HTR-8/SVneo (cell line): ENCODE results near the gene TBC1D21.

ENCODE experiments used
- DNase-seq: peaks from one replicate; pipeline ENCODE4 v3.0.0; 2011; ENCODE audit warnings: low spot score, mixed read lengths; ENCODE audit not compliant: insufficient read length
- FAIRE-seq: peaks from 2 replicates; lab custom pipeline; 2011; peaks lifted over from hg19 to GRCh38; lab: Jason Lieb, UNC

The TBC1D21 gene

GRCh38 chr15:73873456-73873855 is at the start of gene TBC1D21:
Gene TBC1D21, plus strand, starts transcription at chr15:73873564. Its CDS starts 146 bp downstream, at chr15:73873710.
- FAIRE-seq (no peak), DNase-seq (no peak)

GRCh38 chr15:73826711-73827251 is 46.6 kb upstream of the TBC1D21 start:
- FAIRE-seq (no peak), DNase-seq (no peak)

GRCh38 chr15:73829523-73829922 is 43.8 kb upstream of the TBC1D21 start:
- FAIRE-seq = no peak
- no peak for DNase-seq

DNA sequence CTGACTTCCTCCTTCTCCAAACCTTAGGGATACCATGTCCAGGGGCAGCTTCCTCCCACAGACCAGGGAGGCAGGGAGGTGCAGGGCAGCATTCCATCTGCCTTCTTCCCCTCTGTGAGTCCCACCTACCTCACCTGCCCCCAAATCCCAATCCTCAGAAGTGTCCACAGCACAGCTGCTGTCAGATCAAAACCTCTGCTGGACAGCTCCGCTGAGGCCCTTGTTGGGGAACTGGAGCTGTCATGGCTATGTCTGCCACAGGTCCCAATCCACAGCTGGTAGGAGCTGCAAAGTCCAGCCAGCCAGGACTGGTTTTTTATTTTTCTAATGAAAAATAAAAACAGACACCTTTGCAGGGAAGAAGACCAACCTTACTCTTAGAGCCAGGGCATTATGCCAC is 40.7 kb upstream of the TBC1D21 start:
- FAIRE-seq = no peak
- no peak for DNase-seq

GRCh38 chr15:73836845-73837244 is 36.5 kb upstream of the TBC1D21 start:
- FAIRE-seq = no peak
- DNase-seq = no peak

DNA sequence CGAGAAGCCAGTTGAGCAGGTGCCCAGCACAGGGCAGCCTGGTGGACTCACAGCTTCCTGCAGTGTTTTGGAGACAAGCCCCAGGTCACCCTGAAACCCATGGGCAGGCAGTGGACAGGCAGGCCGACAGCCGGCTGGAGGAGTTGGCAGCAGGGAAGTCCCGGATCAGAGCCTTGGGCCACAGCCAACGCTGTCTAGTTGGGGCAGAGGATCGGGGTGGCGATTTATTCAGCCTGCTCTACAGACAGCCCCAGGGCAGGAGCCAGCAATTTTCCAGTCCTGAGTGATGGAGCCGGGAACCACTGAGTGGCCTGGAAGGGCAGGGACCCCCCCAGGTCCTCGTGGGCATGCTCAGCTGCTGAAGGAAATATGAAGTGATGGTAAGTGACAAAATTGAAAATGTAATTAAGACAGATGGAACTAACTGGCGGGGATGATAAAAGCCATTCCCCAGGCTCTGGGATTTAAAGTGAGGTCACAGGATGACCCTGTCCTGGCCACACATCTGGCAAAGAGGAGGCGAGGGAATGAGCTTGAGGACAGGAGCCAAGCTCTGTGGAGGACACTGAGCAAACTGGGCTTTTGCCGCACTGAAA is 34.4 kb upstream of the TBC1D21 start:
- DNase-seq = no peak

GRCh38 chr15:73839699-73840377 is 33.5 kb upstream of the TBC1D21 start:
- DNase-seq = no peak
- FAIRE-seq = no peak

More for the DNA sequence above, 34.4 kb upstream of the TBC1D21 start:
- FAIRE-seq = no peak

DNA sequence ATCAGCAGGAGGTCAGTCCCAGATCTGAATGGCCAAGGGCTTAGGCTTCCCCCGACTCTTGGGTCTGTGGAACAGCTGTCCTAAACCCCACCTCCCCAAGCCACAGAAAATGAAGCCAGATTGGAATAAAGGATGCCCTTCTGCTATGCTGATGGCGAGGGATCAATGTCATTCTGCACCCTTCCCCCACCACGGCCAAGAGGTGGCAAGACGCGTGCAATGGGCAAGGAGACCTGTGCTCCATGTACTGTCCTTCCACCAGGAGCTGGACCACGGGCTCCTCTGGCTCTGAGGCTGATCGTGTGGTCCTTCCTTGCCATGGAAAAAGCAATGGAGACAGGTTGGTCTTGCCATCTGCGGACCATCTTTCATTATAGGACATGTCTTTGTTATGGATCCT is 32.6 kb upstream of the TBC1D21 start:
- FAIRE-seq = no peak
- no peak for DNase-seq

DNA sequence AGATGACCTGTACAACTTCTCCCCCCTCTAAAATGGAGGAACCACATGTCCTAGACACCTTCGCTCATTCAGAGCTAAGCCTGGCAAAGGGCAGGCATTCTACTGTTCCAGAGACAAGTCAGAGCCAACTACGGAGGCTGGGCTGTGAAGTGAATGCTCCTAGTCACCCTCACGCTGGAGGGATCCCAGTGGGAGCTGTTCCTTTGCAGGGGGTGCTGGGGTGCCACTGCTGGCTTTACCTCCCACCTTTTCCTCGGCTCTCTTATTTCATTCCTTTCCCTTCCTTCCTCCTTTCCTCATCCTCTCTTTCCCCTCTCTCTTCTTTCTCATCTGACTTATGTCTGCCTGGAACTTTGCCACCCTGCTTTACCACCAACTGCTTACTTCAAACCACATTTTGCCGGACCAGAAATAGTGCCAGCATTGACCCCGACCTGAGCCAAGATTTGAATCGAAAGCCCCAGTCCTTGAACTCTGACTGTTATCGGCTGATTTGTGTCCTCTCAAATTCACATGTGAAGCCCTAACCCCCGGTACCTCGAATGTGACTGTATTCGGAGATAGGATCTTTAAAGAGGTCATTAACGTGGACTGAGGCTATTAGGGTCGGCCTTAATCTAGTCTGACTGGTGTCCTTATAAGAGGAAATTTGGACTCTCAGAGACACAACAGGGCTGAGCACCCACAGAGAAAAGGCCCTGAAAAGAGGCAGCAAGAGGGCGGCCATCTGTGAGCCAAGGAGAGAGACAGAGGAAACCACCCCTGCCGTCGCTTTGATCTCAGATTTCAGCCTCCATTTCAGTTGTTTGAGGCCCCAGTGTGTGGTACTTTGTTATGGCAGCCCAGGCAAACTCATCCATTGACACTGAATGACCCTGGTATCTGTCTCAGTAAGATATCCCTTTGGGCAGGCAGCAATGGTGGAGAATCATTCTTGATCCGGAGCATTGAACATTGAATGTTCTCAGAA is 31.3 kb upstream of the TBC1D21 start:
- no peak for FAIRE-seq
- no peak for DNase-seq

GRCh38 chr15:73843787-73844186 is 29.6 kb upstream of the TBC1D21 start:
- FAIRE-seq = no peak
- no peak for DNase-seq

DNA sequence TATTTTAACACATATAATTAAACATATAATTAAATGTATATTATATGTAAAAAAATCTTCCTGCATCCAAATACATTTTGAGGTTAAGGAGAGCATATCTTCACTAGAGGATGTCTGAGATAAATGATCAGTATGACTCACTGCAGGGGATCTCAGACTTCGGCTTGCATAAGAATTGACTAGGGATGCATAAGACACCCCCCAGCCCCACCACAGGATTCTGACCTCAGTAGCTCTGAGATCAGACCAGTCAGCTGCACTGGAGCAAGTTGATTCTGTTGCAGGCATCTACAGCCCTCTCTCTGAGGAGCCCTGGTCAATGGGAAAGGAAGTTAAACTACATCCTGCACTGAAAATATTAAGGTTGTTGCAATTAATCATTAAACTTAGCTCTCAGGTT is 29.0 kb upstream of the TBC1D21 start:
- DNase-seq (peak; percentile 34), FAIRE-seq (no peak)

DNA sequence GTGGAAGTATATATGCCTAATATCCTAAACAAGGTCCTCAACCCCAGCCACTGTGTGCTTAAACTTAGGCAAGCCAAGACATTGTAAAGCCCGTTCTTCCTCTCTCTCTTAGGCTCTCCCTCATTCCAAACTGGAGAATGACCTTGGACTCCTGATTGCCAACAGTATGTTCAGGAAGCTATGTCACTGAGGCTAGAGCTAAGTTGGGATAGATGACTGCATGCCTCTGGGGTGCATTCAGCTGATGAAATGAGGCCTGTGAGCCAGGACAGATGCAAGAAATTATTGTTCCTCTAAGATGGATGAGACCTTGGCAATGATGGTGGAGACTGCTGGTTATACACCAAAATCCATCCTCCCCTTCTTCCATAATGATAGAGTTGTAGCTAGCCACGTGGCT is 27.9 kb upstream of the TBC1D21 start:
- no peak for FAIRE-seq

GRCh38 chr15:73845907-73846306 is 27.5 kb upstream of the TBC1D21 start:
- DNase-seq (no peak), FAIRE-seq (no peak)

More for the DNA sequence above, 27.9 kb upstream of the TBC1D21 start:
- no peak for DNase-seq

DNA sequence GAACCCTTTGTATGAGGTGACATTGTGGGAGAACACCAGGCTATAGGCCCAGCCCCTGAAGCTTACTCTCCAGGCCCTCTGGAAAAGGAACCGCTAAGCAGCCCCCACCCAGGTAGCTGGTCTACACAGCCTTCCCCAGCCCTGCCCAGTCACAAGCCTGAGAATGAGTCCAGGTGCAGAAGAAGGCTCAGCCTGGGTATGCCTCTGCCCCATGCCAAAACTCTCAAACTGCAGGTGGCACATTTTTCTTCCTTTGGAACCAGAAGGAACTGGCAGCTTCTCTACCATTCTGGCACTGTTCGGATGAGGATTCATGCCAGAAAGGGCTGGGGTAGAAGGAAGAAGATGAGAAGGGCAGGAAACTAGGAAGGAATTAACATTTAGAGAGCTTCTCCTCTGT is 23.7 kb upstream of the TBC1D21 start:
- FAIRE-seq (no peak), DNase-seq (no peak)

- no peak for FAIRE-seq
These were observed 23.1 kb upstream of the TBC1D21 start for GRCh38 chr15:73850228-73850627.

DNA sequence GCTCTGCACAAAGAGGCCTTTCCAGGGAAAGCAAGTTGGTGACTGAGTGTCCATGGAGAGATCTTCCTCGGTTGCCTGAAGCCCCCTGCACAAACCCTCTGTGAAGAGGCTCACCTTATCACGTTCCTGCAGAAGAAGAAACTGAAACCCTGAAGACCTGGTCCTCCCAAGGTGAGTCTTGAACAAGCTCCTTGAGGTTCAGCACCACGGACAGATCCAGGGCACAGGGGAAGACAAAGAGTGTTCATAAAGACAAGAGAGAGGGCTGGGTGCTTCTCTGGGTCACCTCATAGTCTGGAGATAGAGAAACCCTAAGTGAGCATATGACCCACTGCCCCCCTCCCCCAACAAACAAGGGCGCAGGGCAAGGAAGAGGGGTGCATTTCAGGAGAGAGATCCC is 21.7 kb upstream of the TBC1D21 start:
- FAIRE-seq (no peak), DNase-seq (peak; percentile 56)

More at GRCh38 chr15:73850228-73850627, 23.1 kb upstream of the TBC1D21 start:
- DNase-seq = no peak

DNA sequence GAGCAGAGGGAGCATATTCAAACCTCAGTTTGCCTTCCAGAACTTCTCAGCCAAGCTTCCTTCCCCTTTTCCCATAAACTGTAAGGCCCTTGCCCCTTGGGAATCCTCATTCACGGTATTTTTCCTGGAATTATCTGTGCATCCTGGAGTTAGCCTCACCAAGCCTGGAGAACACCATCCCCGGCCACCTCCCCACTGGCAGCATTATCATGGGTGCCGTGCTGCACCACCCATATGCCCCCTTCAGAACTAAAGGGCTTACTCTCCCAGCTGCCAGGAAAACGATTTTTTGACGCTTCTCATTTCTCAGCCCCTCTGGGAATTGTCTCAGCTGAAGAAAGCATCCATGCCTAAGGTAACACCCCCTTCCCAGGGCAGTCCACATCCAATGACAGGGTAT is 20.9 kb upstream of the TBC1D21 start:
- DNase-seq = no peak
- no peak for FAIRE-seq

DNA sequence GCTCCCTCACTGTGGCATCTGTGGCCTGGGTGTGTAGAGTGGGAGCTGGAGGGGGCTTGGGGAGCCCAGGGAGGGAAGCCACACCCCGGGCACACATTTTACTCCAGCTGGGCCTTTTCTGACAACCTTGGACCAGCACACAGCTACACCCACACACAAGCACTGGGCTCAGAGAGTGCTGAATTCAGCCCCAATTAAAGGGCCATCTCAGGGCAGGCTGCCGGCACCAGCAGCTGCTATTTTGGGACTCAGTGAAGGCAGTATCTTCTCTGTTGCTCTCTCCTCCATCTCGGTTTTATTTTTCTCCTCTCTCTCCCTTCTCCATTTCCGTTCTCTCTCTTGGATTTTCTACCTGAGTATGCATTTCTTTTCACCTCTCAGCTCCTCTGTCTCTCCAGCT is 19.1 kb upstream of the TBC1D21 start:
- no peak for FAIRE-seq
- DNase-seq = no peak

DNA sequence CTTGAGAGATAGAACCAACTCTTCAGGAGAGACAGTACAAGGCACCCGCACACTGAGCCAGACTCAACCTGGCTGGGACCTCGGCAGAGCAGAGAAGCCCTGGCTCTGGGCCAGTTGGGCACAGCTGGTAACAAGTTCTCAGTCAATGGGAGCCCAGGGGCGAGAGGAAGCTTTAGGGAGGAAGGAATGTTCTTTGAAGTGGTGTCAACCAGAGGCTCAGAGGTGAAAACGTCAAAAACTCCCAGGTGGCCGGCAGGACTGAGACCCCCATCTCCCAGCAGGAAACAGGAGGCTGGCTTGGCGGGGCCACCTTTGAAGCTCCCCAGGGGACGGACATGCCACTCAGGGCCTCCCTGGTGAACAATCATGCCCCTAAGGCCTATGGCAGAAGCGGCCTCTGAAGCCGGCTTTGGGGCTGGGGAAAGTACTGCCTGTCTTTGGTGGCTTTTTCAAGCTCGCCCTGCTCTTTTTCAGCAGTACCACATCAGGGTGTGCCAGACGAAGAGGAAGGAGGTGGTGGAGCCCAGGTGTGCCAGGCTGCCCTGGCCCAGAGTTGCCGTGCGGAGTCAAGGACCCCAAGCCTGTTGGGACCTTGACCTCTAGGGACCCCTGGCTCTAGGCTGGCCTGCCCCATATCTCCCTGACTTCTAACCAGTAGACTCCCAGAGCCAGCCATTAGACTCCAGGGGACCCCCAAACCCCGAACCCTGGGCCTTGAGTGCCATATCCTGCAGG is 16.7 kb upstream of the TBC1D21 start:
- FAIRE-seq (no peak), DNase-seq (no peak)
